K562 (cell line): ENCODE measurements around the gene TLX2. TPM values are rescaled to one million over a fixed set of nuclear protein-coding genes. Genes with fewer than 3 reads are reported as not detected.
A peak's percentile ranks its signal among the peaks of the same experiment; 100 is the strongest.

Source experiments
- CCAR2 ChIP-seq: fragments of 200-400 bp; formaldehyde crosslinking; IDR thresholded peaks from 2 replicates; pipeline ENCODE4 v1.6.1; 2017; ENCODE audit warnings: mild to moderate bottlenecking, low read depth, low read length
- CEBPG ChIP-seq, 3 experiments: fragments of 200-800 bp in 1 of 3; sonication (Bioruptor generic) in 1 of 3; sonication (generic) in 1 of 3; formaldehyde crosslinking in 1 of 3; IDR thresholded peaks in 2 of 3; conservative IDR thresholded peaks in 1 of 3; 2 replicates each; pipeline versions ENCODE4 v1.6.1 to v1.8.0; 2016 to 2022; ENCODE audit warnings: missing compliant biosample characterization in 2 of 3, missing genetic modification characterization in 2 of 3, mild to moderate bottlenecking in 1 of 3, missing genetic modification reagents in 1 of 3
- CREB1 ChIP-seq, 2 experiments: sonication (generic) in 1 of 2; formaldehyde crosslinking in 1 of 2; IDR thresholded peaks; 2 replicates each; pipeline versions ENCODE4 v1.6.1 to v1.8.0; 2012 to 2022; ENCODE audit warnings: inconsistent platforms in 1 of 2, mild to moderate bottlenecking in 1 of 2, missing genetic modification reagents in 1 of 2, moderate library complexity in 1 of 2
- FOSL1 ChIP-seq: fragments of 200-800 bp; sonication (Bioruptor generic); conservative IDR thresholded peaks from 2 replicates; pipeline ENCODE4 v1.6.1; 2016; ENCODE audit warnings: missing genetic modification characterization, missing compliant biosample characterization
- KAT8 ChIP-seq: fragments of 450-650 bp; IDR thresholded peaks from 2 replicates; pipeline ENCODE4 v1.6.1; 2016; ENCODE audit warnings: low read depth, mild to moderate bottlenecking
- KLF10 ChIP-seq: fragments of 250-450 bp; sonication (Bioruptor Pico); IDR thresholded peaks from 2 replicates; pipeline ENCODE4 v1.6.1; 2021; ENCODE audit warnings: matching md5 sums
- MBD2 ChIP-seq: sonication (generic); IDR thresholded peaks from 2 replicates; pipeline ENCODE4 v1.6.1; 2016; ENCODE audit warnings: low read depth, borderline replicate concordance
- MEIS2 ChIP-seq: fragments of 450-650 bp; IDR thresholded peaks from 2 replicates; pipeline ENCODE4 v1.6.1; 2014; ENCODE audit warnings: mild to moderate bottlenecking; ENCODE audit not compliant: partially characterized antibody
- POLR2H ChIP-seq: IDR thresholded peaks from 2 replicates; pipeline ENCODE4 v1.6.1; 2016; ENCODE audit warnings: missing genetic modification characterization, low read depth, mild to moderate bottlenecking, control low read depth, missing compliant biosample characterization, moderate library complexity
- RFX1 ChIP-seq: fragments of 450-650 bp; IDR thresholded peaks from 2 replicates; pipeline ENCODE4 v1.6.1; 2016; ENCODE audit warnings: mild to moderate bottlenecking, moderate library complexity
- RFX7 ChIP-seq: fragments of 250-450 bp; sonication (Bioruptor Pico); IDR thresholded peaks from 2 replicates; pipeline ENCODE4 v1.5.1; 2021; ENCODE audit warnings: mild to moderate bottlenecking
- STAT5A ChIP-seq: IDR thresholded peaks from 2 replicates; pipeline ENCODE4 v1.6.1; 2012; ENCODE audit warnings: low read length, inconsistent platforms, borderline replicate concordance
- XRCC5 ChIP-seq: fragments of 200-400 bp; formaldehyde crosslinking; IDR thresholded peaks from 2 replicates; pipeline ENCODE4 v1.6.1; 2017; ENCODE audit warnings: low read depth, mild to moderate bottlenecking, low read length
- ZBTB7A ChIP-seq: IDR thresholded peaks from 2 replicates; pipeline ENCODE4 v1.6.1; 2011; ENCODE audit warnings: low read depth, mild to moderate bottlenecking, low read length, moderate library complexity, borderline replicate concordance; ENCODE audit not compliant: control insufficient read depth
- ZFPM2 ChIP-seq: fragments of 250-450 bp; sonication (Bioruptor Pico); IDR thresholded peaks from 2 replicates; pipeline ENCODE4 v1.5.1; 2022; ENCODE audit warnings: mild to moderate bottlenecking
- polyA plus RNA-seq, 8 experiments: library from polyadenylated mRNA; depleted of rRNA in 4 of 8; stranded (reverse) in 5 of 8; unstranded in 3 of 8; fragments of >200 nt; fragmentation: Nextera tagmentation in 2 of 8; fragmentation: Illumina TruSeq in 1 of 8; extraction: Ambion mirVana in 2 of 8; extraction: Trizol in 1 of 8; gene quantifications; 2 replicates each; pipeline versions ENCODE4 v1.2.1 to v1.2.3, GENCODE V29; 2011 to 2014; ENCODE audit warnings: inconsistent platforms in 1 of 8, missing spikeins in 1 of 8
- total RNA-seq, 7 experiments: library from RNA; depleted of rRNA in 6 of 7; stranded (reverse); fragments of >200 nt in 6 of 7; fragmentation: Illumina TruSeq in 2 of 7; extraction: Trizol in 2 of 7; gene quantifications; 2 replicates each; pipeline versions ENCODE4 v1.2.1 to v1.2.3, GENCODE V29; 2011 to 2021; ENCODE audit warnings: low replicate concordance in 1 of 7
- TF ChIP-seq, protein P1 (sequence below): fragments of 250-450 bp; sonication (Bioruptor Pico); IDR thresholded peaks from 2 replicates; pipeline ENCODE4 v1.5.0; 2022; ENCODE audit warnings: mild to moderate bottlenecking
- TF ChIP-seq, protein P2 (sequence below): sonication (generic); formaldehyde crosslinking; IDR thresholded peaks from 2 replicates; pipeline ENCODE4 v1.8.1; 2023; ENCODE audit warnings: mild to moderate bottlenecking, missing genetic modification reagents, moderate library complexity
- TF ChIP-seq, protein P3 (sequence below): fragments of 450-650 bp; IDR thresholded peaks from 2 replicates; pipeline ENCODE4 v1.6.1; 2016
- TF ChIP-seq, protein P4 (sequence below): sonication (generic); formaldehyde crosslinking; IDR thresholded peaks from 2 replicates; pipeline ENCODE4 v1.9.0; 2022; ENCODE audit warnings: mild to moderate bottlenecking, missing genetic modification reagents

TLX2 gene
- total and polyA plus RNA-seq, 9 of the 15 experiments (the other 6 are each of a cell fraction or from before 2014, with no cell fraction given), result not detected

DNA sequence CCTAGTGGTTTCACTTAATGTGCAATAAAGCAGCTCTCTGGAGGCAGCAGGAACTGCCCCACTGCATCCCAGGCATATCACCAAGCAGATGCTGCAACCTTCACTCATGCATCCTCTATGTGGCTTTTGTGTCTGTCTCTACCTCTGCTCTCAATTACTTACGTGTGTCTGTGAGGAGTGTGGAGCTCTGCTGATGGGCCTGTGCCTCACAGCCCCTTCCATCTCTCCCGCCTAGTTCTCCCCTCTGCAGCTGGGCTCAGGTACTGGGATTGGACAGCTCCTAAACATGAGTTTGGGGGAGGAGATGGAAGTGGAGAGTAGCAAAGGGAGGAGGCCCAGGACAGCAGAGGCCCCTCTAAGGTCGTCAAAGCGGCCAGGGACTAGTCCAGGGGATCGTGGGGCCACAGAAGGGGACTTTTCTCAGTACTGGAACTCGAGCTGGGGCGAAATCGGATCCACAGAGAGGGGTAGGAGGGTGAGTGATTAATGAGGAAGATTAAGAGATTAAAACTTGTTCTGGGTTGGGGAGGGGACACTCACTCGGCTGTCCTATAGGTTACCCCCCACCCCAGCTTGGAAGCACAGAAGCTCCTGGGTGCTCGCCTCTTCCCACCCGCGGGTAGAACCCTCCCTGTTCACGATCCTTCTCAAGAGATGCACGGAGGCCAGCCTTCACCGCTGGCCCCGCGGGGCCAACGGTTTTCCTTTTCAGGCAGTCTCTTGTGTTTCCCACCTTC lies 12.7 kb upstream of the TLX2 start (continued):
- TF ChIP-seq, protein P1, sequence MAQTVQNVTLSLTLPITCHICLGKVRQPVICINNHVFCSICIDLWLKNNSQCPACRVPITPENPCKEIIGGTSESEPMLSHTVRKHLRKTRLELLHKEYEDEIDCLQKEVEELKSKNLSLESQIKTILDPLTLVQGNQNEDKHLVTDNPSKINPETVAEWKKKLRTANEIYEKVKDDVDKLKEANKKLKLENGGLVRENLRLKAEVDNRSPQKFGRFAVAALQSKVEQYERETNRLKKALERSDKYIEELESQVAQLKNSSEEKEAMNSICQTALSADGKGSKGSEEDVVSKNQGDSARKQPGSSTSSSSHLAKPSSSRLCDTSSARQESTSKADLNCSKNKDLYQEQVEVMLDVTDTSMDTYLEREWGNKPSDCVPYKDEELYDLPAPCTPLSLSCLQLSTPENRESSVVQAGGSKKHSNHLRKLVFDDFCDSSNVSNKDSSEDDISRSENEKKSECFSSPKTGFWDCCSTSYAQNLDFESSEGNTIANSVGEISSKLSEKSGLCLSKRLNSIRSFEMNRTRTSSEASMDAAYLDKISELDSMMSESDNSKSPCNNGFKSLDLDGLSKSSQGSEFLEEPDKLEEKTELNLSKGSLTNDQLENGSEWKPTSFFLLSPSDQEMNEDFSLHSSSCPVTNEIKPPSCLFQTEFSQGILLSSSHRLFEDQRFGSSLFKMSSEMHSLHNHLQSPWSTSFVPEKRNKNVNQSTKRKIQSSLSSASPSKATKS (CRISPR knock-in tag), result no peak
- no peak for TF ChIP-seq MBD2
- TF ChIP-seq RFX7 (CRISPR knock-in tag), result no peak
- no peak for TF ChIP-seq CEBPG (CRISPR knock-in tag; IDR thresholded peaks at IDR 0.05)
- no peak for TF ChIP-seq CEBPG (tag; conservative IDR thresholded peaks at IDR 0.05 in 1 of 2, IDR thresholded peaks at IDR 0.05 in 1 of 2)
- TF ChIP-seq CREB1 (IDR thresholded peaks at IDR 0.05), result no peak
- no peak for TF ChIP-seq CREB1 (CRISPR knock-in tag; IDR thresholded peaks at IDR 0.05)
- peak; percentile 69 for TF ChIP-seq MEIS2
- TF ChIP-seq XRCC5, result peak; percentile 12; the same call in 1 of the 2 replicates
- no peak for TF ChIP-seq CCAR2
- TF ChIP-seq, protein P2, sequence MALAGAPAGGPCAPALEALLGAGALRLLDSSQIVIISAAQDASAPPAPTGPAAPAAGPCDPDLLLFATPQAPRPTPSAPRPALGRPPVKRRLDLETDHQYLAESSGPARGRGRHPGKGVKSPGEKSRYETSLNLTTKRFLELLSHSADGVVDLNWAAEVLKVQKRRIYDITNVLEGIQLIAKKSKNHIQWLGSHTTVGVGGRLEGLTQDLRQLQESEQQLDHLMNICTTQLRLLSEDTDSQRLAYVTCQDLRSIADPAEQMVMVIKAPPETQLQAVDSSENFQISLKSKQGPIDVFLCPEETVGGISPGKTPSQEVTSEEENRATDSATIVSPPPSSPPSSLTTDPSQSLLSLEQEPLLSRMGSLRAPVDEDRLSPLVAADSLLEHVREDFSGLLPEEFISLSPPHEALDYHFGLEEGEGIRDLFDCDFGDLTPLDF (CRISPR knock-in tag), result no peak
- TF ChIP-seq RFX1, result no peak
- TF ChIP-seq, protein P3, sequence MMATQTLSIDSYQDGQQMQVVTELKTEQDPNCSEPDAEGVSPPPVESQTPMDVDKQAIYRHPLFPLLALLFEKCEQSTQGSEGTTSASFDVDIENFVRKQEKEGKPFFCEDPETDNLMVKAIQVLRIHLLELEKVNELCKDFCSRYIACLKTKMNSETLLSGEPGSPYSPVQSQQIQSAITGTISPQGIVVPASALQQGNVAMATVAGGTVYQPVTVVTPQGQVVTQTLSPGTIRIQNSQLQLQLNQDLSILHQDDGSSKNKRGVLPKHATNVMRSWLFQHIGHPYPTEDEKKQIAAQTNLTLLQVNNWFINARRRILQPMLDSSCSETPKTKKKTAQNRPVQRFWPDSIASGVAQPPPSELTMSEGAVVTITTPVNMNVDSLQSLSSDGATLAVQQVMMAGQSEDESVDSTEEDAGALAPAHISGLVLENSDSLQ, result 0 out of 2 replicates have a peak, but pooled peaks have one; percentile 25
- no peak for TF ChIP-seq ZFPM2 (CRISPR knock-in tag)
- TF ChIP-seq ZBTB7A, result 0 out of 2 replicates have a peak, but pooled peaks have one; percentile 9
- TF ChIP-seq, protein P4, sequence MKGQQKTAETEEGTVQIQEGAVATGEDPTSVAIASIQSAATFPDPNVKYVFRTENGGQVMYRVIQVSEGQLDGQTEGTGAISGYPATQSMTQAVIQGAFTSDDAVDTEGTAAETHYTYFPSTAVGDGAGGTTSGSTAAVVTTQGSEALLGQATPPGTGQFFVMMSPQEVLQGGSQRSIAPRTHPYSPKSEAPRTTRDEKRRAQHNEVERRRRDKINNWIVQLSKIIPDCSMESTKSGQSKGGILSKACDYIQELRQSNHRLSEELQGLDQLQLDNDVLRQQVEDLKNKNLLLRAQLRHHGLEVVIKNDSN (CRISPR knock-in tag), result no peak
- TF ChIP-seq KLF10, result no peak
- TF ChIP-seq FOSL1 (tag), result no peak
- no peak for TF ChIP-seq POLR2H
- no peak for TF ChIP-seq STAT5A
- TF ChIP-seq KAT8, result no peak
